Daoy (cell line): ENCODE data around the gene BMF. TPM values are rescaled to one million over a fixed set of nuclear protein-coding genes. Genes with fewer than 3 reads are reported as not detected.

Experiments
- DNase-seq: peaks from one replicate; pipeline ENCODE4 v3.0.0-alpha.2; 2015; ENCODE audit warnings: low read depth
- total RNA-seq: library from RNA; depleted of rRNA; stranded (reverse); fragments of >200 nt; shearing (Covaris generic); gene quantifications from 2 replicates; pipeline ENCODE4 v1.2.3, GENCODE V29; 2014

Gene BMF
- total RNA-seq, 1 experiment from 2014 or later = 3.7 TPM

- DNase-seq = no peak
Observed at GRCh38 chr15:40103864-40104271, 4.8 kb downstream of the BMF start.

DNA sequence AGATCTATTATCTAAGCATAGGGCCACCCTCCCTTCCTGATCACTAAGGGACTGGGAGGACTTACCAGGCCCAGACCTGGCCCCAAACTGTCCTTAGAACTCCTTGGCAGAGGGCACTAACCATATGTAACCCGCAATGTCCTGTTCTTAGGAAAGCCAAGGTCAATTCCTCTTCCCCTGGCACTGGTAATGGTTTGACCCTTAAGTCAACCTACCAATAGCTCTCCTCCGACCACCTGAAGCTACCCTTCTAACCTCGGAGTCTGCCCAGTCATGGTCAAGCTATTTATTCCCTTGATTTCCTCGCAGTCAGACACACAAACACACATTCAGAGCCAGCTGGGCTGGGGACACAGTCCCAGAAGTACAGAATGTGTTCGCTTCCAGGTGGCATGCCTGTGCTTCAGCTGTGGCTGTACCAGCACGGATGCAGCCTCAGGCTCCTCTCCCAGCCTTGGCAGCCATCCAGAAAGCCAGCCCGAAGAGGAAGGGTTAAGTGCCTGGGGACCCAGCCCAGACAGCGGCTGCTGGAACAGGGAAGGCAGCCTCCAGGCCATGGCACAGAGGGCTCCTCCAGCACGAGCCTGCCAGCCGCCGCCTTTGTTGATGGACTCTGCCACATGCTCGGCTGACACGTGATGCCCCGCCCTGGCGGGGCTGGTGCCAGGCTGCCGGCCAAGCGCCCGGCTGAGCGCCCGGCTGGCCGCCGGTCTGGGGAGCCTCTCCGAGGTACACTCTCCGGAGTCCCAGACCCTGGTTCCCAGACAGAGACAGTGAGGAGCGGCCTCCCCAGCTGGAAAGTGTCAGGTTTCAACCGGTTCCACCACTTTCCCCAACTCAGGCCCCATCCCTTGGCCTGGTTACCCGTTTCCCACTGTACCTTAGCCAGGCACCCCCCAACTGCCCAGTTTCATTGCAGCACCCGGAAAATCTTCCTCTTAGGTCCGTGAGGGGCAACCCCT is 5.5 kb downstream of the BMF start:
- peak; percentile 74 for DNase-seq

GRCh38 chr15:40100947-40101905 is 7.5 kb downstream of the BMF start:
- DNase-seq = no peak

GRCh38 chr15:40100123-40100946 is 8.3 kb downstream of the BMF start:
- DNase-seq = no peak

- DNase-seq = peak; percentile 95
Observed at GRCh38 chr15:40098489-40099261, 10.0 kb downstream of the BMF start.

- peak; percentile 73 for DNase-seq
Observed at GRCh38 chr15:40097968-40098476, 10.7 kb downstream of the BMF start.

DNA sequence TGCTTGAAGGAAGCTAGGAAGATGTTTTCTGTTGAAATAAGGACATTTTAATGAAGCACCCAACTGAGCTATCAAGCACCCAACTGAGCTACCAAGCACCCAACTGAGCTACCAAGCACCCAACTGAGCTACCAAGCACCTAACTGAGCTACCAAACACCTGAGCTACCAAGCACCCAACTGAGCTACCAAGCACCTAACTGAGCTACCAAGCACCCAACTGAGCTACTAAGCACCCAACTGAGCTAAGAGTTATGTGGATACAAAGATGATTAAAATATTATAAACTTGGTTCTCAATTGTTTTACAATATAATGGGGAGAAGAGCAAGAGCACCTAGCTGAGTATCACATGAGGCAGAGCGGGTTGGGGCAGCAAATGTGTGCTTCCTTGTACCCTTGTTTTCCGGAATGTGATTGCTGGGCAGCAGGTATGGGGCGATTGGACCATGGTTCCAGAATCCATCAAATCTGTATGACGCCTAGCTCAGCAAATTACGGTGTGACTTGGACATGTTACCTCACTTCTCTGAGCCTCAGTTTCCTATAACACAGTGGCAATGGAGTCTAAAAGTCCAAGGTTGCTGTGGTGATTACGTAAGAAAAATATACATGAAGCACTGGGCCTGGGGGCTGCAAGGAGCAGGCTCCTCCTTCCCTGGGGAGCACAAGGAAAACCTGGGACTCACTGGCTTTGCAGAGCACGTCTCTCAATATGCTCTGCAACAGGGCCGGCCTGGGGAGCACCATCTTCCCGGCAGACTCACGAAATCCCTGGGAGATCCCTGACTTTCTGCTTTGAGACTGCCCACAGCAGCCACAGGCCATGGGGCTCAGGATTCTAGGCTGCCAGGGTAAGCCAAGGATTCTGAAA is 11.3 kb downstream of the BMF start:
- no peak for DNase-seq

- DNase-seq = no peak
Observed at GRCh38 chr15:40096094-40096891, 12.4 kb downstream of the BMF start.

- DNase-seq = no peak
Observed at GRCh38 chr15:40095371-40096093, 13.1 kb downstream of the BMF start.

DNA sequence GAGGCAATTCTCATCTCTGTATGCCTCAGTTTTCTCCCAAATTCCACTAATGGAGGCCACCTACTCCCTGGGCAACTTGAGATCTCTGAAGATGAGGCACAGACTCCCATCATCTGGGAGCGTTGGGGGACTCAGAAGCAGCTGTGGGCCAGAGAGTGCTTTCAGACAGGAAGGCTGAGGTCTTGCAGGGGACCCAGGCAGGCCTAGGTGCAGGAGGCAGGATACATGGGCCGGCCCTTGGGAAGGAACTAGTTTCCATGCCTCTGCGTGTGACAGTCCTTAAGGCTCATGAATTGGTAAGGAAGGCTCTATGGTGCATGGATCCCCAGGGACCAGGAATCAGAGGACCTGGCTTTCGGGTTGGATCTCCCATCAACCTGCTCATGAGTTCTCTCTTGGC is 14.5 kb downstream of the BMF start:
- no peak for DNase-seq

DNA sequence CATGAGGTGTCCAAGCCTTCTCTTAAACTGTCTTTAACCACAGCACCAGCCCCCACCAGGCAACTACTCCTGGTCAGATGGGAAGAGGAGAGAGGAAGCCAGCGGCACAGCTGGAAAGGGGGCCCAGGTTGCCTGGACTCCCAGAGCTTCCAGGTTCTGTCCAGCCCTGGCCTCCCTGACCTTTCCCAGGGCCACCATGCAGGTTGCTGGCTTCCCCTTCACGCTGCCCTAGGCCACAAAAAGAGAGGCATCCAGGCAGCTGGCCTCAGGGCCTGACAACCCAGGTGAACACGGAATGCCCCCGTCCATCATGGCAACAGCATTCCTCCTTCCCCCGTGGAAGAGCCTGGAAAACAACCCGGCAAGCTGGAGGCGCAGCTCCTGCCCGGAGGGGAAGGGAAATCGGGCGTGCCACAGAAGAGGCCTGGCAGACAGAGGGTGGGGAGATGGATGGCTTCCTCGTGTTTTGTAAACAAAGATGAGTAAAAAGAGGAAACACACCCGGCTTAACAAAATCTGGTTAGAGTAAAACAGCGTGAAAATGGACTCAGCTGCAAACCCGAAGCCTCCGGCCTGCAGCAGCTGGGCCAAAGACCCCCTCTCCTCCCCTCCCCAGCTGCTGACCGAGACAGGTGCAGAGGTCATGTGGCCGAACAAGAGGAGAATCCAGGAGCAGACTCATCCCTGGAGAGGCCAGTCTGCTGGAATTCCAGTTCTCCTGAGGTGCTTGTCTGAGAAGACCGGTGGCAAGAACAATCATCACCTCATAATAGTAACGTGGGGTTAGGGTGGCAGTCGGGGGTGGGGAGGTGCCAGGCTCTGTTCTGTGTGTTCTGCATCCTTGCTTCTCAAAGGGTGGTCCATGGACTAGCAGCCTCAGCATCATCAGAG is 15.5 kb downstream of the BMF start:
- no peak for DNase-seq

DNA sequence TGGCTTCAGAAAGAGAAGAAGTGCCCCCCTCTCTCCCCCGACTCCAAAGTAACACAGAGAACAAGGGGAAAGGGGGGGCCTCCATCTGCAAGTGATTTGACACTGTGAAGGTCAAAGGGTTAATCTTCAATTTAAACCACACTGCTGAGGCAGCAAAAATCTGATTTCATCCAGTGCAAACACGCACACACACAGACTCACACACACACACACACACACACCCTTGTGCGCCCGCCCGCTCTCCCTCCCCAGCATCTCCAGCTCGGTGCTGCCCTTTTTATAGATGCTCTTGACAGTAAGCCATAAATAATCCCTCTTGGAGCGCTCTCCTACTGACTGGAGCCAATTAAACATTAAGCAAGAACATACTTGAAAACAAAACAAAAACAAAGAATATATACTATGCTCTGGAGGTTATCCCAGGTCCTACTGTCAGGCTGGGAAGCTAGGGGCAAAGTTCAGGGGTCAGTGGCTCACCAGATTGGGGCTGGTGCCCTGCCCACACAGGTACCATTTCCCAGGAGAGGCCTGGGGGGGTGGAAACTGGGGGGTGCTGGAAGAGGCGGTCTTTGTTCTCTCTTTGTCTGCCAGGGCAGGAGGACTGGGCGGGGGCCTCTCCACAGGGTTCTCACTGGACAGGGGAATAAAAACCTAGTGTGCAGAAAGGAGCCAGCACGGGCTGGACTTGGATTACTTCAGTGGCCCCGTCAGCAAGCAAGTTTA is 16.3 kb downstream of the BMF start:
- DNase-seq = no peak

DNA sequence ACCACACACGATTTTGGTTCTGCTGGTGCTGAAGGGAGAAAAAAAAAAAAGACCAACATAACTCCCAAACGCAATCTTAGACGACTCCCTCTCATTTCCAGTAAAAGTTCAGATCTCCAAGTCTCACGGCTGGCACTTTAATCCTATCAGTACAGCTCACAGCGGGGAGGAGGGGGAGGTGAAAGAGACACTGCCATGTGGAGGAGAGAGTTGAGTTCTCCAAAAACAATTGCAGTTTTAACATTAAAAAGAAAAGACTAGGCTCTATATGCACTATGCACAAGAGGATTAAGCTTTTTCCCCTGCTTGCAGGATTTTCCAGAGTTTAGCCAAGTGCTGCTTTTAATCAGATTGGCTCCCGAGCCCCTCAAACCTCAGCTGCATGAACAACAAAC is 16.8 kb downstream of the BMF start:
- DNase-seq = no peak

DNA sequence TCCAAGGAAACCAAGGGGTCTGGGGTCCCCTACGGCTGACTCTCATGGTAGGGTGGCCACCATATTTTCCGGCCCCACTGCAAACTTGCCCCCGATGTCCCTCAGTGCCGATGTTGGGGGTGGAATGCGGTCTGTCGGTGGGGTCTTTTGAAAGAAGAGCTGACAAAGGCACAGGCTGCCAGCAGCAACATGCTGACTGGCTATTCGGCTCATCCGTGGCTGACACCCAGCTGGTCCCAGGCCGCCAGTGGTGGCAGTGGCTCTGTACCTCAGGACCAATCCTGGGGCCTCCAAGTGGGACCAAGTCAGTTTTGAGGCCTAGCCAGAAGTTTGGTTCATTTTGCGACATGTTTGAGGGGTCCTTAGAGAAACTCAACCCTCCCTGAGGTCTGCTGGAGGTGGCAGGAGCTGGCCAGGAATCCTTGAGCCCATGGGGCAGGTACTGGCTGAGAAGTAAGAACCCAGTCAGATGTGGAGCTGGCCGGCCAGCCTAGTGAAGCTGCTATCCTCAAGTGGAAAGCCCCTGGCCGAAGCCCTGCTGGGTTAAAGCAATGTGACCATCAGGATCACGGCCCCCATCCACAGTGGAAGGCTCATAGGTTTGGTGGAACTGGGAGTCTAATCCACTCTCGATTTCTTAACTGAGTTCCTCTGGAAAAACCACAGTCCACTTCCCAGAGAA is 17.8 kb downstream of the BMF start:
- DNase-seq = no peak

- DNase-seq = no peak
Observed at GRCh38 chr15:40088929-40089755, 19.5 kb downstream of the BMF start.
